ENCODE results near the gene KREMEN1. TPM values are rescaled to one million over a fixed set of nuclear protein-coding genes. Genes with fewer than 3 reads are reported as not detected.

KREMEN1 gene
- total and polyA plus RNA-seq, 2 experiments from 2014 or later, result 1.8 to 3.8 TPM

DNA sequence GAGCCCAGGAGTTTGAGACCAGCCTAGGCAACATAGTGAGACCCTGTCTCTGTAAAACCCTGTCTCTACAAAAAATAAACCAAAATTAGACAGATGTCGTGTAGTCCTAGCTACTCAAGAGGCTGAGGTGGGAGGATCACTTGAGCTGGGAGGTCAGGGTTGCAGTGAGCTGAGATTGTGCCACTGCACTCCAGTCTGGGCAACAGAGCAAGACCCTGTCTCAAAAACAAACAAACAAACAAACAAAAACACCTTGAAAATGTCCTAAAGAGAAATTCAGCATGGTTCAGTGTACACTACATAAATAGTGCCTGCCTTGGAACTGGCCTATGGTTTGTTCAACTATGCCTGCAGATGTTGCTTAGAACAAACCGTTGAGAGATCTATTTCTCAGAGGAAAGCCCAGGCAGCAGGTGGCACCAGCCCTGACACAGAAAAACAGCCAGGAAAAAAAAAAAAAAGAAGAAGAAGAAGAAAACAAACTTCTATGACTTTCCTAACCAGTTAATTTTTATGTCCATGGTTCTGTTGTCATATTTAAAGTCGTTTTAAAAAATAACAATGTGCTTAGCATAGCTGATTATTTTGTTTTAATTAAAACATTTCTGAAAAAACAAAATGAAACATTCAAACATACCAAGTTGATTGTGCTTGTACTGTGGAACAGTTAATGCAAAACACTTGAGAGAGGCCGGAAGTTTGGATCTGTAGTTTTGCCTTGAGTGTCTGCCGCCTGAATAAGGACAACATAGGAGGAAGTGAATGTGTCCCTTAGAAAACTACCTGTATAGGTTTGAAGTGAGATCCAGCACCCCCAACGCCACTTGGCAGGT lies 5.4 kb downstream of the KREMEN1 start (continued):
- TF ChIP-seq, protein P1, sequence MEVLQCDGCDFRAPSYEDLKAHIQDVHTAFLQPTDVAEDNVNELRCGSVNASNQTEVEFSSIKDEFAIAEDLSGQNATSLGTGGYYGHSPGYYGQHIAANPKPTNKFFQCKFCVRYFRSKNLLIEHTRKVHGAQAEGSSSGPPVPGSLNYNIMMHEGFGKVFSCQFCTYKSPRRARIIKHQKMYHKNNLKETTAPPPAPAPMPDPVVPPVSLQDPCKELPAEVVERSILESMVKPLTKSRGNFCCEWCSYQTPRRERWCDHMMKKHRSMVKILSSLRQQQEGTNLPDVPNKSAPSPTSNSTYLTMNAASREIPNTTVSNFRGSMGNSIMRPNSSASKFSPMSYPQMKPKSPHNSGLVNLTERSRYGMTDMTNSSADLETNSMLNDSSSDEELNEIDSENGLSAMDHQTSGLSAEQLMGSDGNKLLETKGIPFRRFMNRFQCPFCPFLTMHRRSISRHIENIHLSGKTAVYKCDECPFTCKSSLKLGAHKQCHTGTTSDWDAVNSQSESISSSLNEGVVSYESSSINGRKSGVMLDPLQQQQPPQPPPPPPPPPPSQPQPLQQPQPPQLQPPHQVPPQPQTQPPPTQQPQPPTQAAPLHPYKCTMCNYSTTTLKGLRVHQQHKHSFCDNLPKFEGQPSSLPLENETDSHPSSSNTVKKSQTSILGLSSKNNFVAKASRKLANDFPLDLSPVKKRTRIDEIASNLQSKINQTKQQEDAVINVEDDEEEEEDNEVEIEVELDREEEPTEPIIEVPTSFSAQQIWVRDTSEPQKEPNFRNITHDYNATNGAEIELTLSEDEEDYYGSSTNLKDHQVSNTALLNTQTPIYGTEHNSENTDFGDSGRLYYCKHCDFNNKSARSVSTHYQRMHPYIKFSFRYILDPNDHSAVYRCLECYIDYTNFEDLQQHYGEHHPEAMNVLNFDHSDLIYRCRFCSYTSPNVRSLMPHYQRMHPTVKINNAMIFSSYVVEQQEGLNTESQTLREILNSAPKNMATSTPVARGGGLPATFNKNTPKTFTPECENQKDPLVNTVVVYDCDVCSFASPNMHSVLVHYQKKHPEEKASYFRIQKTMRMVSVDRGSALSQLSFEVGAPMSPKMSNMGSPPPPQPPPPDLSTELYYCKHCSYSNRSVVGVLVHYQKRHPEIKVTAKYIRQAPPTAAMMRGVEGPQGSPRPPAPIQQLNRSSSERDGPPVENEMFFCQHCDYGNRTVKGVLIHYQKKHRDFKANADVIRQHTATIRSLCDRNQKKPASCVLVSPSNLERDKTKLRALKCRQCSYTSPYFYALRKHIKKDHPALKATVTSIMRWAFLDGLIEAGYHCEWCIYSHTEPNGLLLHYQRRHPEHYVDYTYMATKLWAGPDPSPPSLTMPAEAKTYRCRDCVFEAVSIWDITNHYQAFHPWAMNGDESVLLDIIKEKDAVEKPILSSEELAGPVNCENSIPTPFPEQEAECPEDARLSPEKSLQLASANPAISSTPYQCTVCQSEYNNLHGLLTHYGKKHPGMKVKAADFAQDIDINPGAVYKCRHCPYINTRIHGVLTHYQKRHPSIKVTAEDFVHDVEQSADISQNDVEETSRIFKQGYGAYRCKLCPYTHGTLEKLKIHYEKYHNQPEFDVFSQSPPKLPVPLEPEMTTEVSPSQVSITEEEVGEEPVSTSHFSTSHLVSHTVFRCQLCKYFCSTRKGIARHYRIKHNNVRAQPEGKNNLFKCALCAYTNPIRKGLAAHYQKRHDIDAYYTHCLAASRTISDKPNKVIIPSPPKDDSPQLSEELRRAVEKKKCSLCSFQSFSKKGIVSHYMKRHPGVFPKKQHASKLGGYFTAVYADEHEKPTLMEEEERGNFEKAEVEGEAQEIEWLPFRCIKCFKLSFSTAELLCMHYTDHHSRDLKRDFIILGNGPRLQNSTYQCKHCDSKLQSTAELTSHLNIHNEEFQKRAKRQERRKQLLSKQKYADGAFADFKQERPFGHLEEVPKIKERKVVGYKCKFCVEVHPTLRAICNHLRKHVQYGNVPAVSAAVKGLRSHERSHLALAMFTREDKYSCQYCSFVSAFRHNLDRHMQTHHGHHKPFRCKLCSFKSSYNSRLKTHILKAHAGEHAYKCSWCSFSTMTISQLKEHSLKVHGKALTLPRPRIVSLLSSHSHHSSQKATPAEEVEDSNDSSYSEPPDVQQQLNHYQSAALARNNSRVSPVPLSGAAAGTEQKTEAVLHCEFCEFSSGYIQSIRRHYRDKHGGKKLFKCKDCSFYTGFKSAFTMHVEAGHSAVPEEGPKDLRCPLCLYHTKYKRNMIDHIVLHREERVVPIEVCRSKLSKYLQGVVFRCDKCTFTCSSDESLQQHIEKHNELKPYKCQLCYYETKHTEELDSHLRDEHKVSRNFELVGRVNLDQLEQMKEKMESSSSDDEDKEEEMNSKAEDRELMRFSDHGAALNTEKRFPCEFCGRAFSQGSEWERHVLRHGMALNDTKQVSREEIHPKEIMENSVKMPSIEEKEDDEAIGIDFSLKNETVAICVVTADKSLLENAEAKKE (CRISPR knock-in tag; IDR thresholded peaks at IDR 0.05), result no peak
- TF ChIP-seq, protein P2, sequence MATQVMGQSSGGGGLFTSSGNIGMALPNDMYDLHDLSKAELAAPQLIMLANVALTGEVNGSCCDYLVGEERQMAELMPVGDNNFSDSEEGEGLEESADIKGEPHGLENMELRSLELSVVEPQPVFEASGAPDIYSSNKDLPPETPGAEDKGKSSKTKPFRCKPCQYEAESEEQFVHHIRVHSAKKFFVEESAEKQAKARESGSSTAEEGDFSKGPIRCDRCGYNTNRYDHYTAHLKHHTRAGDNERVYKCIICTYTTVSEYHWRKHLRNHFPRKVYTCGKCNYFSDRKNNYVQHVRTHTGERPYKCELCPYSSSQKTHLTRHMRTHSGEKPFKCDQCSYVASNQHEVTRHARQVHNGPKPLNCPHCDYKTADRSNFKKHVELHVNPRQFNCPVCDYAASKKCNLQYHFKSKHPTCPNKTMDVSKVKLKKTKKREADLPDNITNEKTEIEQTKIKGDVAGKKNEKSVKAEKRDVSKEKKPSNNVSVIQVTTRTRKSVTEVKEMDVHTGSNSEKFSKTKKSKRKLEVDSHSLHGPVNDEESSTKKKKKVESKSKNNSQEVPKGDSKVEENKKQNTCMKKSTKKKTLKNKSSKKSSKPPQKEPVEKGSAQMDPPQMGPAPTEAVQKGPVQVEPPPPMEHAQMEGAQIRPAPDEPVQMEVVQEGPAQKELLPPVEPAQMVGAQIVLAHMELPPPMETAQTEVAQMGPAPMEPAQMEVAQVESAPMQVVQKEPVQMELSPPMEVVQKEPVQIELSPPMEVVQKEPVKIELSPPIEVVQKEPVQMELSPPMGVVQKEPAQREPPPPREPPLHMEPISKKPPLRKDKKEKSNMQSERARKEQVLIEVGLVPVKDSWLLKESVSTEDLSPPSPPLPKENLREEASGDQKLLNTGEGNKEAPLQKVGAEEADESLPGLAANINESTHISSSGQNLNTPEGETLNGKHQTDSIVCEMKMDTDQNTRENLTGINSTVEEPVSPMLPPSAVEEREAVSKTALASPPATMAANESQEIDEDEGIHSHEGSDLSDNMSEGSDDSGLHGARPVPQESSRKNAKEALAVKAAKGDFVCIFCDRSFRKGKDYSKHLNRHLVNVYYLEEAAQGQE (IDR thresholded peaks at IDR 0.05; ENCODE audit: unreplicated experiment), result no peak

DNA sequence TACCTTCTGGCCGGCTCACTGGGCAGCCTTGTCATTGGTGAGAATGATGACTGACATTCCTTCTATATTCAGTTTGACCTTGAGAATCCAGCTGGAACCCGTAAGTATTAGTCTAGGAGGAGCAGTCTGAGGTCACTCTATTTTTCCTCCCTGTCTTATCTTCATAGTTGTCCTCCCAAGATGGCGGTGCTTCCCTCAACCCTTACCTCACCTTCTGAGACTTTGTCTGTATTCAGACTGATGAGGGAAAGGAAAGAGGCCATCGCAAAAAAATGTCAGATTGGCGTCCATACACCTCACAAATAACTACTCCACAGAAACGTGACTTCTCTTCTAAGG lies 6.0 kb downstream of the KREMEN1 start:
- Mint-ChIP-seq H3K27me3 (ENCODE audit: insufficient read depth, low read depth, poor library complexity) (peaks cover 12% of the 10 kb centered on the region), H3K36me3 (ENCODE audit: low read depth) (no peaks in the 10 kb centered on the region), H3K4me1 (peaks cover 19% of the 10 kb centered on the region), H3K27ac (no peak overlapping the region), H3K4me3 (no peak overlapping the region), H3K9me3 (no peaks in the 10 kb centered on the region)
- ATAC-seq (no peak), DNase-seq (ENCODE audit: low spot score) (no peak)
- Histone ChIP-seq H3K79me2 (replicated peaks; ENCODE audit: insufficient read depth) (no peaks in the 10 kb centered on the region), H3K27ac (ENCODE audit: low read depth) (no peak overlapping the region), H3K9me2 (ENCODE audit: insufficient read depth) (no peaks in the 10 kb centered on the region), H3K4me3 (no peak overlapping the region), H2AFZ (no peak overlapping the region), H3K4me1 (ENCODE audit: insufficient read depth) (peaks cover 39% of the 10 kb centered on the region), H4K20me1 (replicated peaks; ENCODE audit: insufficient read depth) (no peaks in the 10 kb centered on the region), H3K4me2 (no peak overlapping the region), H3K27me3 (ENCODE audit: insufficient read depth) (peaks cover 21% of the 10 kb centered on the region), H3F3A (replicated peaks; ENCODE audit: low read depth) (no peaks in the 10 kb centered on the region), H3K36me3 (ENCODE audit: insufficient read depth) (no peaks in the 10 kb centered on the region)
- no peak for TF ChIP-seq ZNF114 (CRISPR knock-in tag; IDR thresholded peaks at IDR 0.05)
